ENCODE results near the gene ALKAL2.

DNA sequence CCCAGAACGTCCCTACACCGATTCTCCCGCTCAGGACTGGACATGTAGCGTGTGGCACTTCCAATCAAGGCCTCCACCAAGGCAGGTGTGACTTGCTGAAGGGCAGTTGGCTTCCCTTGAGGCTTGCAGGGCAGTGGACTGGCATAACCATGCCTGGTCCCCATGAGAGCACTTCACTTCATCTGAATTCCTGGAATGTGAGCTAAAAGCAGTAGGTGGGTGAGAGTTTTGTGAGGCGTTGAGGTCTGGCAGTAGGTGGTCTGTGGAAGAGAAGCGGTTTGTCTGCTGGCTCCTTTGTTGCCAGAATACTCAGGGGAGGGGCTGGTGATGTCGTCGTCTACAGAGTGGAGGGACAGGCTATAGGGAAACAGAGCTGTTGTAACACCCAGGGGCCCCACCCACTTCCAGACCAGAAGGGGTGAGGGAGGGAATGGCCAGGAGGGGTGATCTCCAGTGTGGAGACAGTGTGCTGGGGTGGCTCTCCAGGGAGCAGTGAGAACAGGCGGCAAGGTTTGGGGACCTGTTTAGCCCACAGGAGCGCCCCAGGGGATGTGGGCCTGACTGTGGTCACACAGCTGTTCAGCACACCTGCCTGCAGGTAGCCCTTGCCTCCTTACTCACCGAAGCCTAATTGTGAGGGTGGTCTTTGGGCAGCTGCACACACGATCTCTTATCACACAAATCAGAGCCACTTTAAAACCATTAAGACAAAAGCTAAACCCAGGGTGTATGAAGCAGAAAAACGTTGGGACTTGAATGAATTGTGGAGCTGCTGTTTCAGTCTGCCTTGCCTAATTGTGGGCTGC lies 21.5 kb upstream of the ALKAL2 start:
- TF ChIP-seq, protein P1, sequence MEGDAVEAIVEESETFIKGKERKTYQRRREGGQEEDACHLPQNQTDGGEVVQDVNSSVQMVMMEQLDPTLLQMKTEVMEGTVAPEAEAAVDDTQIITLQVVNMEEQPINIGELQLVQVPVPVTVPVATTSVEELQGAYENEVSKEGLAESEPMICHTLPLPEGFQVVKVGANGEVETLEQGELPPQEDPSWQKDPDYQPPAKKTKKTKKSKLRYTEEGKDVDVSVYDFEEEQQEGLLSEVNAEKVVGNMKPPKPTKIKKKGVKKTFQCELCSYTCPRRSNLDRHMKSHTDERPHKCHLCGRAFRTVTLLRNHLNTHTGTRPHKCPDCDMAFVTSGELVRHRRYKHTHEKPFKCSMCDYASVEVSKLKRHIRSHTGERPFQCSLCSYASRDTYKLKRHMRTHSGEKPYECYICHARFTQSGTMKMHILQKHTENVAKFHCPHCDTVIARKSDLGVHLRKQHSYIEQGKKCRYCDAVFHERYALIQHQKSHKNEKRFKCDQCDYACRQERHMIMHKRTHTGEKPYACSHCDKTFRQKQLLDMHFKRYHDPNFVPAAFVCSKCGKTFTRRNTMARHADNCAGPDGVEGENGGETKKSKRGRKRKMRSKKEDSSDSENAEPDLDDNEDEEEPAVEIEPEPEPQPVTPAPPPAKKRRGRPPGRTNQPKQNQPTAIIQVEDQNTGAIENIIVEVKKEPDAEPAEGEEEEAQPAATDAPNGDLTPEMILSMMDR (IDR thresholded peaks at IDR 0.05): no peak
- TF ChIP-seq POLR2A (IDR thresholded peaks at IDR 0.05): no peak
